ENCODE data around the gene EEFSEC. TPM values are rescaled to one million over a fixed set of nuclear protein-coding genes. Genes with fewer than 3 reads are reported as not detected.

EEFSEC gene
- total RNA-seq, 1 experiment from 2014 or later, result 14.0 TPM

GRCh38 chr3:128402319-128402718 is 249.0 kb downstream of the EEFSEC start:
- Histone ChIP-seq H3K27me3 (replicated peaks; ENCODE audit: control insufficient read depth, insufficient read depth, low read length) (no peaks in the 10 kb centered on the region), H3K4me1 (no peaks in the 10 kb centered on the region), H3K9me3 (no peaks in the 10 kb centered on the region), H3K4me3 (ENCODE audit: low read depth, low read length) (no peak overlapping the region), H3K36me3 (ENCODE audit: control insufficient read depth, insufficient read depth, low read length) (no peaks in the 10 kb centered on the region)
- intact Hi-C loops (cut with micrococcal nuclease; ENCODE audit: unreplicated experiment), result no loop called here
- Mint-ChIP-seq H3K27me3 (ENCODE audit: insufficient read depth, unreplicated experiment) (no peaks in the 10 kb centered on the region), H3K9me3 (ENCODE audit: unreplicated experiment) (no peaks in the 10 kb centered on the region), H3K36me3 (ENCODE audit: insufficient read depth, unreplicated experiment) (peaks cover 6% of the 10 kb centered on the region), H3K4me3 (ENCODE audit: unreplicated experiment) (no peak overlapping the region), H3K27ac (ENCODE audit: unreplicated experiment) (no peak overlapping the region), H3K4me1 (ENCODE audit: low read depth, unreplicated experiment) (no peaks in the 10 kb centered on the region)
- TF ChIP-seq CTCF (IDR thresholded peaks at IDR 0.05; ENCODE audit: insufficient read depth in 1 of 2, low read depth in 1 of 2, low read length in 1 of 2, severe bottlenecking in 1 of 2, unreplicated experiment in 1 of 2), result no peak
- DNase-seq, result no peak
- POLR2A ChIA-PET, result no interaction called here
- CTCF ChIA-PET, result no interaction called here
- no TSS peak for BruUV-seq (replicated peaks)

GRCh38 chr3:128402998-128403397 is 249.7 kb downstream of the EEFSEC start:
- Mint-ChIP-seq H3K27ac (ENCODE audit: unreplicated experiment) (no peak overlapping the region), H3K9me3 (ENCODE audit: unreplicated experiment) (no peaks in the 10 kb centered on the region), H3K4me3 (ENCODE audit: unreplicated experiment) (no peak overlapping the region), H3K36me3 (ENCODE audit: insufficient read depth, unreplicated experiment) (peaks cover 6% of the 10 kb centered on the region), H3K27me3 (ENCODE audit: insufficient read depth, unreplicated experiment) (no peaks in the 10 kb centered on the region), H3K4me1 (ENCODE audit: low read depth, unreplicated experiment) (no peaks in the 10 kb centered on the region)
- Histone ChIP-seq H3K27me3 (replicated peaks; ENCODE audit: control insufficient read depth, insufficient read depth, low read length) (no peaks in the 10 kb centered on the region), H3K36me3 (ENCODE audit: control insufficient read depth, insufficient read depth, low read length) (no peaks in the 10 kb centered on the region), H3K4me3 (ENCODE audit: low read depth, low read length) (no peak overlapping the region), H3K4me1 (no peaks in the 10 kb centered on the region), H3K9me3 (no peaks in the 10 kb centered on the region)
- BruUV-seq (replicated peaks), result no TSS peak
- no peak for TF ChIP-seq CTCF (IDR thresholded peaks at IDR 0.05; ENCODE audit: insufficient read depth in 1 of 2, low read depth in 1 of 2, low read length in 1 of 2, severe bottlenecking in 1 of 2, unreplicated experiment in 1 of 2)
- CTCF ChIA-PET, result no interaction called here
- POLR2A ChIA-PET, result no interaction called here
- no peak for DNase-seq
- intact Hi-C loops (cut with micrococcal nuclease; ENCODE audit: unreplicated experiment), result no loop called here

- Mint-ChIP-seq H3K36me3 (ENCODE audit: insufficient read depth, unreplicated experiment) (peaks cover 6% of the 10 kb centered on the region), H3K4me3 (ENCODE audit: unreplicated experiment) (no peak overlapping the region), H3K9me3 (ENCODE audit: unreplicated experiment) (no peaks in the 10 kb centered on the region), H3K4me1 (ENCODE audit: low read depth, unreplicated experiment) (no peaks in the 10 kb centered on the region), H3K27ac (ENCODE audit: unreplicated experiment) (no peak overlapping the region), H3K27me3 (ENCODE audit: insufficient read depth, unreplicated experiment) (no peaks in the 10 kb centered on the region)
- DNase-seq, result no peak
- no peaks in the 10 kb centered on the region for H3K9me3 ChIP-seq
- no peak overlapping the region for H3K4me3 ChIP-seq (ENCODE audit: low read depth, low read length)
- no TSS peak for BruUV-seq (replicated peaks)
- CTCF ChIA-PET, result no interaction called here
- no peaks in the 10 kb centered on the region for H3K4me1 ChIP-seq
- intact Hi-C loops (cut with micrococcal nuclease; ENCODE audit: unreplicated experiment), result no loop called here
- no peaks in the 10 kb centered on the region for H3K36me3 ChIP-seq (ENCODE audit: control insufficient read depth, insufficient read depth, low read length)
- TF ChIP-seq CTCF (IDR thresholded peaks at IDR 0.05; ENCODE audit: insufficient read depth in 1 of 2, low read depth in 1 of 2, low read length in 1 of 2, severe bottlenecking in 1 of 2, unreplicated experiment in 1 of 2), result no peak
- no peaks in the 10 kb centered on the region for H3K27me3 ChIP-seq (replicated peaks; ENCODE audit: control insufficient read depth, insufficient read depth, low read length)
- POLR2A ChIA-PET, result no interaction called here
Measured at GRCh38 chr3:128404276-128405068, 251.2 kb downstream of the EEFSEC start.
